NCI-H748 (cell line): ENCODE results near the gene NPC1L1.

Experiments
- DNase-seq: peaks from one replicate; lab custom pipeline; 2025; ENCODE audit not compliant: unreplicated experiment; lab: John Stamatoyannopoulos, UW

Gene NPC1L1

DNA sequence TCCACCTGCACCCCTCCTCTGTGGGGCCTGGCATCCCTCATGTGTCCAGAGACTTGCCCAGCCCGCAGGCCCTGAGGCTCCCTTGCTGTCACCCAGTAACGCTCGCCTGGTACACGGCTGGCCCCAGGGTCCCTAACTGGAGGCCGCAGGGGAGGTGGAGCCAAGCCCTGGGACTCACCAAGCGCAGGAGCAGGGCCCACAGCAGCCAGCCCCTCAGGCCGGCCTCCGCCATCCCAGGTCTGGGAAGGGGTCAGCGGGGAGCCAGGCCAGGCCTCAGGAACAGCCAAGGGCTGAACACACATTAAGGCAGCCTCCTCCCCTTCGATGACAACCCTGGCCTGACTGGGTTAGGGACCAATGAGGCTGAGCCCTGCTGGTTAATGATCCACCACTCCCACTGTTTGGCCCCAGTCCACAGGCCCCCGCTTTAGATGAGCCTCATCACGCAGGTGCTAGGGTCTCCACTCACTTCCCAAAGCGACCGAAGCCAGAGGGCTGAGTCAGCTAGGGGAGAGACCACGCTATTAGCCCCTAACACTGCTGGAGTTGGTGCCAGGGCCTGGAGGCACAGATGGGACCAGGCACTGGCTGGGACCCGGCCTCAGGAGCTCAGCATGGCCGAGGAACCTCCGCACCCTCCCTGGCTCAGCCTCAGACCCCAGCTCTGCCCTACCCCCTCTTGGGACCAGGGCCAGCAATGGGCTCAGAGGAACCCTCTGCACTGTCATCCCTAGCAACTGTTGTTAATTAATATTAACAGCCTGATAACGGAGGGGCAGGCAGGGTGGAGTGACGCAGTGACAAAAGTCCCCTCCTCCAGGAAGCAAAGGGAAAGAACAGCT lies at the start of gene NPC1L1:
Gene NPC1L1 (minus strand): TSS at position 303 of the 842 bp plus-strand sequence. CDS start 71 bp downstream, at position 232.
- DNase-seq, result no peak

DNA sequence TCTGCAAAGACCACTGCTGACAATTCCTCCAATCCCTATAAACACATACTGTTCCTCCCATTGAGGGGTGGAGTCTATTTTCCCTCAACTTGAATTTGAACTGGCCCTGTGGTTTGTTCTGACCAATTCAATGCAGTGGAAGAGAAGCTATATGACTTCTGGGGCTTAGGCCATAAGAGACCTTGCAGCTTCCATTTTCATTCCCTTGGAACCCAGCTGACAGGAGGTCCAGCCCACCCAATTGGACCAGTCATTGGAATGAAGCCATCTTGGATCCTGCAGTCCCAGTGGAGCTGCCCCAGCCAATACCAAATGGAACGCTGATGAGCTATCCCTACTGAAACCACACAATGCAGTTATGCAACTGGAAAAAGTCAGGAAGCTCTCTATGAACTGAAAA lies 49.8 kb upstream of the NPC1L1 start:
- DNase-seq, result no peak

GRCh38 chr7:44587843-44588711 lies 46.9 kb upstream of the NPC1L1 start:
- DNase-seq, result peak; percentile 48

- DNase-seq, result no peak
Measured at GRCh38 chr7:44583146-44583865, 42.2 kb upstream of the NPC1L1 start.

DNA sequence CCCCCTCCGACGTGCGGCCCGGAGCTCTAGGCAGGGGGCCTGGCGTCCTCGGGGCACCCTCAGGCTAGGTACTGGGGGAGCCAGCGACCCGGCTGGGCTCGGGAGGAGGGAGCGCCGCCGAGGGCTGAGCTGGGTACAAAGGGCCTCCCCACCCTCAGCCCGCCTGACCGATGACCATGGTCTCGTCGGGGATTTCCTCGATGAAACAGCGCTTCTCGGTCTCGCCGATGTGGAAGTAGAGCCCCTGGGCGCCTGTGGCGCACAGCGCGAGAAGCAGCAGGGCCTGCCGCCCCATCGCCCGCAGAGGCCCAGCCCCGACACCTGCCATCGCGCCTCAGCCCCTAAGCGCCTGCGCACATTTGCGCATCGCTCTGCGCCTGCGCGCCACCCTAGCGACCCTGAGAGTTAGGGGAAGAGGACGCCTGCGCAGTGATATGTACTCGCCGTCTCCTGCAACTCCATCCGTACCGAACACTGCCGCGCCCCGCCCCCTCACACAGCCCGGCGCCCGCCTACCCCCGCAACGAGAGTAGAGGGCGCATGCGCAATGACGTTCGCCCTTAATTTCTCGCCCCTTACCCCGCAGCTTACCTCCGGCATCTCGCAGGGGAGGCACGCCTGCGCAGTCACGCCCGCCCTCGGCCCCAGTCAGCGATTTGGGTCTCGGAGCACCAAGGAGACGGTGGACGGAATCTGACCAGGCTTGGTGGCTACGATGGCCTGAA lies 40.9 kb upstream of the NPC1L1 start, which contains the start of gene TMED4:
Gene TMED4 (minus strand): TSS at position 353 of the 725 bp plus-strand sequence. CDS start 25 bp downstream, at position 328.
- peak; percentile 98 for DNase-seq

- DNase-seq, result peak; percentile 38
Measured at GRCh38 chr7:44580945-44581878, 40.1 kb upstream of the NPC1L1 start.

DNA sequence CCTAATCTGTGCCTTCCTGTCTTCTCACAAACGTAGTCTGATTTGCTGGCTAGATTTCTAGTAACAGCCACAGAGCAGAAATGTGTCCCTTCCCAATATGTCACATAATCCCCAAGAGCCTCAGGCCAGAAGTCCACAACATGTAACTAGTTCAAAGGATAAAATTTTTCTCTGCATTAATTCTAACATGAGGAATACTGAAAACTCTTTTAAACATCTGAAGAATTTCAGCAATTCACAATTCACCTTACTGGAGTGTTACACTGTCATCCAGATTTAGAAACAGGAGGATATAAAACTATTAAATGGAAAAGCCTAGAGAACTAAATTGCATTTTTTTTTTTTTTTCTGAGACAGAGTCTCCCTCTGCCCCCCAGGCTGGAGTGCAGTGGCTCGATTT lies 35.1 kb upstream of the NPC1L1 start:
- no peak for DNase-seq

DNA sequence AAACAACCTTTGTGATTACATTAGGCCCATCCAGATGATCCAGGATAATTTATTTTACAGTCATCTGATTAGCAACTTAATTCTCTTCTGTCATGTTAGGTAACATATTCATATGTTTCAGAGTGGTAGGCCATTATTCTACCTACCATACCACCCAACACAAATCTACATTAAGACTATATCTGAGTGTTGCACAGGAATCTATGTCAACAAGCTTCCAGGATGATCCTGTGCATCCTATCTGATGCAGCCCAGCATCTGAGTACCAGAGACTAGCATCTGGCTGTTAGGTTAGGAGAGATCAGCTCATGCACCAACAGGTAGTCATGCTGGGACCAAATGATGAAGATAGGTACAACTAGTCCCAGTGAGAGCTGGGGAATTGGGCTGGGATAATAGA lies 33.9 kb upstream of the NPC1L1 start:
- DNase-seq, result no peak

DNA sequence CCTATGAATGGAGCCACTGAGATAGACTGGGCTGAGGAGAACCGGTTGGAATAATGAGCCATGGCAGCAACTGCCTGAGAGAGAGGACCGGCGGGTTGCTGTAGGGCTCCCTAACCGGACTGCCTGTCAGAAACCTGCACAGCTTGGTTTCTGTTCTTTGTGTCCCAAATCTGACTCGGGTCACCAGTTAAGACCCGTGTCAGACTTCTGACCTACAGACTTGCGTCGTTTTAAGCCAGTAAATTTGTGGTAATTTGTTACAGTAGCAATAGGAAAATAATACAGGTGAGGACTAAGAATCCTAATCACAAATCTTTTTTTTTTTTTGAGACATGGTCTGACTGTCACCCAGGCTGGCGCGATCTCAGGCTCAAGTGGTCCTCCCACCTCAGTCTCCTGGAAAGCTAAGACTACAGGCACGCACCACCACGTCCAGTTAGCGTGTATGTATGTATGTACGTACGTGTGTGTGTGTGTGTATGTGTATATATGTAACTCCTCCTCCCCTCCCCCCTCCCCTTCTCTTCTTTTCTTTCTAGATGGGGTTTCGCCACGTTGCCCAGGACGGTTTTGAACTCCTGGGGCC lies 33.2 kb upstream of the NPC1L1 start:
- no peak for DNase-seq

- peak; percentile 97 for DNase-seq
Measured at GRCh38 chr7:44573464-44574286, 32.5 kb upstream of the NPC1L1 start, which contains the start of gene DDX56. DDX56 (minus strand) TSS chr7:44573908; CDS start chr7:44573895, 13 bp downstream.

DNA sequence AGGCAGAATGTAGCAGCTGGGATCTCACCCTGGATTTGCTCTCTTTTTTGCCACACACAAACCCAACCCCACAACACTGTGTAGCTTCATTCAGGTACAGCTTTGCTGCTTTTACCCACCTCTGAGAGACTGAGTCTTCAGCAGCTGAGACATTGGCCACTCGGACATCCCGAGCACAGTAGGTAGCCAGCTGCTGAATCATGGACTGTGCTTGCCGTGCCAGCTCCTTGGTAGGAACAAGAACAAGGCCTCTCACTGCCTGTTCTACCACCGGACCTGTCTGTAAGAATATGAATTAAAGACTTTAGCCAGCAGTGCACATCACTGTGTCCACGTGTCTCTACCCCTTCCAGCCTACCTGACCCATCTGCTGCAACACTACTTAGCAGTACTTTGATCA lies 31.6 kb upstream of the NPC1L1 start:
- no peak for DNase-seq

- no peak for DNase-seq
Measured at GRCh38 chr7:44569959-44570358, 28.8 kb upstream of the NPC1L1 start.

GRCh38 chr7:44568771-44569560 lies 27.8 kb upstream of the NPC1L1 start:
- no peak for DNase-seq

DNA sequence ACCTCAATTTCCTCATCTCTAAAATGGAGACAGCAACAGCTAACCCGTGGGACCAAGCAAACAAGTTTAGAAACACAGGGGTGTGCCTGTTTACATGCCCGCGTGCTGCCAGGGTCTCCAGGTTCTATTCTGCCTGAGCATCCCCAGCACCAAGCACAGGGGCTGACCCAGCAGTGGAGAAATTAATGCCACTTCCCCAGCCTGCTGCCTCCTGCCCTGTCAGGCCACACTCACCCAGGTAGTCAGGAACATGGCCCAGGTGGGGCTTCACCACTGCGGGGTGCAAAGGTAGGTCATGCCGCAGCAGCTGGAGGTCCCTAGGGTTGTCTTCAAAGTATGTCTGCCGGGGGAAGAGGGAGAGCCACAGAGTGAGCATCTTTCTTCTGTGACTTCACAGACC lies 26.8 kb upstream of the NPC1L1 start:
- DNase-seq, result no peak

DNA sequence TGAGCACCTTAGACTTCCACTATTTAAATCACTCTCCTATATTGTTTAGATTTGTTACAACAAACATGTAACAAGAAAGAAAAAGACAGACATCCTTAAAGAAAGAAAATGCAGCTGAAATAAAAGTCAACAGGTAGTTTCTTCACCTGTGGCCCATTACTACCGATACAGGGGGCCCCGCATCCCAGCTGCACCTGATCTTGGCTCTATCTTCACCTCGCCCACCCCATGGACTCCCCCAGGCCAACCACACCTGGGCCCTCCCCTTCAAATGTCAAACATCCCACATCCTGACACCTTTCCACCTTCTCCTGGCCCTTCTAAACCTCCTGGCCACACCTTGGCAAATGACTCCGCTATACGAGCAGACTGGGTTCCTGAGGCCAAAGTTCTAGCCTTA lies 25.6 kb upstream of the NPC1L1 start:
- no peak for DNase-seq

DNA sequence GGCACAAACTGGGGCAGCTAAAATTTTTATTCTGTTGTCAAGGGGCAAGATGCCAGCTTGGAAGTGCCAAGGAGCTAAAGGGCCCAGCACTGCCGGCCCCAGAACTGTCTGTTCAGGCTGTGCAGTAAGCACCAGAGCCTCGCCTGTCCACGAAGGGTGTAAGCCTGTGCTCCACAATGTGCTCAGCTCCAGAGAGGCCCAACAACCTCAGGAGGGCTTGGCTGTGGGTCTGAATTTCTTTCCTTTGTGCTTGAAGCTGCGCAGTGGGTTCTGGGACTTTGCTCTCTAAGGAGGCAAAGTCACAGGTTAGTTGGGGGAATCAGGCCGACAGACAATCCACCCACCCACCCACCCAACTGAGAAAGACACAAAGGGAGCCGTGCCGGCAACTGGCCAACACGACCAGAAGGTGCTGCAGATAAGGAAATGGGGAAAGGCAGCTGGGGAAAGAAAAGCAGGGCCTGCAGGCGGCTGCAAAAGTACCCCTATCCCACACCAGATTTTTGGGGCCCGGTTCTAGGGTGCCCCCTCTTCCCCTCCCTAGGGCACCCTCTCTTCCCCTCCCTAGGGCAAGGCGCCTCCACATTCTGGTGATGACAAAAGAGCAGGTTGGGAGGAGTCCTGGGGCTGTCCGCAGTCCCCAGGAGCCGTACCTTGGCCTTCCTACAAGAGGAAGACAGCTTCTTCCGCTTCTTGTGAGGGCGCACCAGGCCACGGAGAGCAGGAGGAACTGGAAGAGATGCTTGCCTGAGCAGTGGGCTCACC lies 24.8 kb upstream of the NPC1L1 start:
- DNase-seq, result peak; percentile 37
